Globus pallidus (tissue), 1 donor: ENCODE results near the gene BET1L.

Source experiments
- DNase-seq: peaks from one replicate; pipeline ENCODE4 v3.0.0-alpha.2; 2015; ENCODE audit warnings: low spot score

Gene BET1L

GRCh38 chr11:210122-210802, 3.1 kb upstream of the BET1L start:
- DNase-seq, result no peak

- no peak for DNase-seq
Observed at GRCh38 chr11:209275-210121, 2.3 kb upstream of the BET1L start.

GRCh38 chr11:208917-209260, 1.7 kb upstream of the BET1L start:
- no peak for DNase-seq

- peak; percentile 65 for DNase-seq
Observed at GRCh38 chr11:208181-208916, 1.1 kb upstream of the BET1L start.

GRCh38 chr11:207863-208180, 623 bp upstream of the BET1L start:
- DNase-seq, result peak; percentile 46

- no peak for DNase-seq
Observed at GRCh38 chr11:206526-207207, 532 bp downstream of the BET1L start.

GRCh38 chr11:206002-206384, 1.2 kb downstream of the BET1L start:
- no peak for DNase-seq

- DNase-seq, result no peak
Observed at GRCh38 chr11:205221-206001, 1.8 kb downstream of the BET1L start.

- DNase-seq, result no peak
Observed at GRCh38 chr11:204587-205109, 2.6 kb downstream of the BET1L start.

GRCh38 chr11:203945-204586, 3.1 kb downstream of the BET1L start:
- no peak for DNase-seq

GRCh38 chr11:203056-203944, 3.9 kb downstream of the BET1L start:
- DNase-seq, result no peak

- no peak for DNase-seq
Observed at GRCh38 chr11:202490-202889, 4.7 kb downstream of the BET1L start.

GRCh38 chr11:201966-202365, 5.2 kb downstream of the BET1L start:
- DNase-seq, result no peak

- DNase-seq, result no peak
Observed at GRCh38 chr11:200224-201003, 6.8 kb downstream of the BET1L start.

- no peak for DNase-seq
Observed at GRCh38 chr11:199782-200181, 7.4 kb downstream of the BET1L start.

GRCh38 chr11:199004-199581, 8.1 kb downstream of the BET1L start:
- no peak for DNase-seq

- no peak for DNase-seq
Observed at GRCh38 chr11:198236-198806, 8.9 kb downstream of the BET1L start.

- no peak for DNase-seq
Observed at GRCh38 chr11:197741-198235, 9.4 kb downstream of the BET1L start.
